GM21529 (cell line): ENCODE measurements around the gene PEX7.
"Not testable (repeated sequence)": the region's sequence is repeated elsewhere in the genome, so short reads cannot be mapped to it uniquely, and the experiment has no call there.

Experiments
- ATAC-seq: cut with Tn5 transposase; IDR thresholded peaks from one replicate; pipeline ENCODE4 v1.9.1; 2021; ENCODE audit not compliant: unreplicated experiment

PEX7 gene

DNA sequence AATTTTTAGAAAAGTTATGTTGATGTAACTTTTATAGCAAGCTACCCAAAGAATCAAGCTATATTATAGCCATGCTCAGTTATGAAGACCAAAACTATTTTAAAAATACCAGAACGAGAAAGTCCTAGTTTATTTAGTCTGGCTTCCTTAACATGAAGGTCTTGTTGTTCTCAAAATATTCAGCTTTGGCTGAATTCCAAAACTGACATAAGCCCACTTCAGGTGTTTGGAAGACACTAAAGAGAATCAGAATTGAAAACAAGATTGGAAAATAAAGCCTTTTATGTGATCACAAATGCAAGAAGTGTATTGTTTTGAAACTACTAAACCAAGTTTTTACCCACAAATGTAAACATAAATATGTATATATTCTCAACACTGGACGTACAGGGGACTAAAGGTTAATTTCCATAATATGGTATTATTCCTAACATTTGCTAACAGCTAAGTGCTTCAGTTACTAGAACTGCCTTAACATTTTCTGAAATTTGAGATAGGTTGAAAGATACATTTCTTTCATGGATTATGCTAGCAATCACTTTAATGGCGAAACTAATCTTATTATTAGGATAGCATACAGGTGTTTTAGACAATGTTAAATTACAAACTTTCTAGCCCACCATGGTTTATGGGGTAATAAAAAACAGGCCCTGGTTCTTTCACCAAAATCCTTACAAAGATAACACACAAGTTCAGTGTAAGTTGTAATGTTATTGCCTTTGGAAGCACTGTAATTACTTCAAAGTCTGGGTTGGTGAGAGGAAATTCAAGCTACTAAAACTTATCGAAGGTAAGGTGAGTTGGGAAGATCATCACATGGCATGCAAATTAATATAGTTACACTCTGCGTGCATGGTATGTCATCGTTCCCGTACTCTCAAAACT lies 31.7 kb upstream of the PEX7 start:
- no peak for ATAC-seq

DNA sequence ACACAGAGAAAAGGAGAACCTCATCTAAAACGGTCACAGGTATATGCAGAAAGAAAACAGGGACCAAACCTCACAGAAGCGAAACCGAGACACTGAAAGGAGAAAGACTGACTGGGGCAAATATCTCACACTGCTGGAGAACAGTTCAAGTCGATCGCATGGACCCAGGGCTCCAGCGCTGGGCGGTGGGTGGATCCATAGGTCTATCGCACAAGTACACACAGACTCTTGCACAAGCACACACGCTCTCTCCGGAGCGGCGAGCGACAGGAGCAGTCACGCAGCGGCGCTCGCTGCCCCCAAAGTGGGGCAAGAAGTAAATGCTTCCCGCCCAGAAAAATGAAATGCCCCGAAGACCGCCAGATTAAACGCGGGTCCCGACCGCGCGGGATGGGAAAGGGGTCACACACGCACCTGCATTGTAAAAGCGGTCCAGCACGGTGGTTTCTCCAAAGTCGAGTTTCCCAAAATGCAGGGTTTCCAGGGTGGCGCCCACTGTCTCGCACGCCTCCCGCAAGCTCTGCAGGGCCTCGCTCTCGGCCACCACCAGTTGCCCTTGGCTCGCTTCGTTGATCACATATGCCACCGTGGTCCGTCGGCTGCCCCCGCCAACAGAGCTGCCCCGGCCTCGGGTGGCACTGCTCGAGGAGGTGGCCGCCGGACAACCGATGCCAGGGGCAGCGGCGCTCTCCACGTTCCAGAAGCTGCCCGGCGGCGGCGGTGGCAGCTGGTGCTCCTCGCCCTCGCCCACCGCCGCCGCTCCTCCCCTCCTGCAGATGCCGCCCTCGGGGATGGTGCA lies 30.9 kb upstream of the PEX7 start:
- peak; percentile 46 for ATAC-seq

DNA sequence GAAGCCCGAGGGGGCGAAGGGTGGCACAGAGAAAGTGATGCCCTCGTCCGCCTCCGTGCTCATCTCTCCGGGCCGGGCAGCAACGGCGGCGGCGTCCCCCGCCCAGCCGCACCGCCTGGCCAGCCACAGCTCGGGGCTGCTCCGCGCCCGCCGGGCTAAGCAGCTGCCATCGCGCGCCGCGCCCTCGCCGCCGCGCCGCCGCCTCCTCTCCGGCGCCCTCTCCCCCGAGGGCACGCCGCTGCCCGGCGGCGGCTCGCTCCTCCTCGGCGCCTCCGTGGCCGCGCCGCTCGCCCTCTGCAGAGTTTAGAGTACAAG lies 30.3 kb upstream of the PEX7 start:
- ATAC-seq: no peak

DNA sequence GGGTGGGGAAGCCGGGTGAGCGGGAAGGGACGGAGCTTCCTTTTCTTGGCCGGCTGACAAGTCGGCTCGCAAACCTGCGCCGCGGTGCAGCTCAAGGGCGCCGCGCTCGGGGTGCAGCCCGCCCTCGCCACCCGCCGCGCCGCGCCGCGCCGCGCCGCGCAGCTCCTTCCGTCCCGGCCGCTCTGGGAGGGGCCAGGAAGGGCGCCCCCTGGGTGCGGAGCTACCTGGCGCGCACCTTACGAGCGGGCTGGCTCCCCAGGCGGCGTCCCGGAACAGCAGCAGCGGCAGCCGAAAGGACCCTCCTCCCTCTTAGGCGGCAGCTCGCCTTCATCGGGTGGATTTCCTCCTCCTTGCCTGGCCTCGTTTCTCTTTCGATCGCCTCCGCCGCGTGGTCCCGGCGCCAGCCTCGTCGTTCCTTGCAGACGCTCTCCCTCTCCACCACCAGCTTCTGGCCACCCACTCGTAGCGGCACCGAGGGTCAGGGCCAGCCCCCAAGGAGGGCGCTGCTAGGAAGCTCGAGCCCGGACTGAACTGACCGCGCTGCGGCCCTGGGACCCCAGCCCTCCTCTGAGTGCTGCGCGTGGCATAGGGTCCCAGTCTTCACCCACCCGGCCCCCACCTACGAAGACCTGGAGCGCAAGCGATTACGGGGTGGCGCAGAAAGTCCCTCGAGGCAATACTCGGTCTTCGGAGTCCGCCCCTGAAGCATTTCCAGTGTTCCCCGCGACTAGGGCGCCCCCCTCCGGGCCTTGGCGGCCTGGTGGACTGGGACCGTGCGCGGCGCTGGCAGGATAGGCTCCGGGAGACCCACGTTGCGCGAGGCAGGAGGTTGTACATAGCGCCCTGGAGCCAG lies 29.8 kb upstream of the PEX7 start, which contains the start of gene MAP3K5:
TSS of gene MAP3K5 (minus strand) at position 68 of the 853 bp plus-strand sequence. CDS start 320 bp downstream, outside the sequence.
- peak; percentile 57 for ATAC-seq

DNA sequence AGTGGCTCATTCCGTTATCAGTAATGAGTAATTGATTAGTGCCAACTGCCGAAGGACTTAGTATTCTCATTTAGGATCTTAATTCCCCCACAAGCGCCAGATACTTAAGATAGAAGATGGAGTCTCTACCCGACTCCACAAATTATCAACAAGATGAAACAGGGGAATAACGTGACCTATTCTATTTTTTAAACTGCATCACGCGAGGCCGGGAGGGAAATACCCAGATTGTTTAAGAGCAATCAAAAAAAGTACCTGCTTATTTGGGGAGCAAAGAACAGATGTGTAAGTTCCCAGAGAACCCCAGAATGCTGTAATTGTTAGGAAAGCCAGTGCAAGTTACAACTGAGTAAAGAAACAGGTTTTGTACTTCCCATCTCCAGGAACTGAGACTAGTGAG lies 29.0 kb upstream of the PEX7 start:
- no peak for ATAC-seq

DNA sequence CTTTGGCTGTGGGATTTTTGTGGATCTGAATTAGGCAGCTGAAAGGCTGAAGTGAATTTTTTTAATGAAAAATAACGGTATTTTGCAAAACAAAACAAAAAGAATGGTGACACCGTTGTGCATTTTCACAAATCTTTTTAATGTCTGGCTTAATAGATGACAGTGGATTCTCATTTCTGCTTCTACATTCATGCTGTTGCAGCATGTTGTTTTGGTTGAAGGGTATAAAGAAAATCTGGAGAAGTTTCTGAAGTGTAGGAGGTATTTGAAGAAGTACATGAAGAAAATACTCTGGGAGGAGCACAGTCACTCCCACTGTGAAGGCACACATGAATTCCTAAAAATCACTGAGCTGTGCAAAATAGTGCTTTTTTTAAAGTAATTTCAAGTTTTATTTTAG lies 27.0 kb upstream of the PEX7 start:
- ATAC-seq: no peak

DNA sequence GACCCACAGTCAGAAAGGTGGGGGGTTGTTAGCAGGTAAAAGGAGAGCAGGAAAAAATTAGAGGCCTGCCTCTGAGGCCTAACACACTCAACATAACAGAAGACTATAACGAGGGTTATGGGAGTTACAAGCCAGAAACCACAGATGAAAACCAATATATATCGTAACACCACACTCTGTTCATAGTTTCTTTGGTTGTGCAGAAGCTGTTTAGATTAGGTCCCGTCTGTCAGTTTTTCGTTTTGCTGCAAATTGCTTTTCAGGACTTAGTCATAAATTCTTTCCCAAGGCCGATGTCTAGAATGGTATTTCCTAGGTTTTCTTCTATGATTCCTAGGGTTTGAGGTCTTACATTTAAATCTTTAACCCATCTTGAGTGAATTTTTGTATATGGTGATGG lies 26.4 kb upstream of the PEX7 start:
- ATAC-seq: no peak

DNA sequence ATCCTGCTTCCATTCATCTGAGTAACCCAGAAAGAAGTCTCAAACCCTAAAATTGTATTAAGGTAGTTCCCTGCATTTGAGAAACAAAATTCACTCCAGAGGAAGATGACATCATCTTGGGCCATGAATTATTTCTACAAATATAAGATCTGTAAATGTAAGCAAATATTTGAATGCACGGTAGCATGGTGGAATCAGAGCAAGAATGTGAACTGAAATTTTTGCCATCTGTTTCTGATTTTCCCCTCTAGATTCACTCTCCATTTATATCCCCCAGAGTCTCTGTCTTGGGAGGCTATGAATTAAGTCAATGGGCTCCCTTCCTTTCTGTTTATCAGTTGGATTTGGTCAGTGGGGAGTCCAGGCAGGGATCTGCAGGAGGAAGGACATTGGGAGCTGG lies 24.3 kb upstream of the PEX7 start:
- no peak for ATAC-seq

DNA sequence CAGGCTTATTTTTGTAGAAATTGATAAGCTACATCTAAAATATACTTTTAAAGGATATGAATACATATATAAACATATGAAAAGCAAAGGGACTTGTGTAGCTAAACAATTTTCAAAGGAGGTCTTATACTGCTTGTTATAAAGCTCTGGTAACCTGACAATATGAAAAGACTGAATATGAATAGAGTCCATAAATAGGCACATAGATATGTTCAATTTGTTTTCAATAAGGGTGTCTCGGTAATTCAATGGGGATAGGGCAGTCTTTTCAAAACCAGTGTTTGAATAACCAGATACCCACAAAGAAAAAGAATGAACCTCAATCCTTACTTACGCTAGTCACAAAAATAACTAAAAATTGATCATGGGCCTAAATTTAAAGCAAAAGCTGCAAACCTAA lies 20.8 kb upstream of the PEX7 start:
- ATAC-seq: no peak

DNA sequence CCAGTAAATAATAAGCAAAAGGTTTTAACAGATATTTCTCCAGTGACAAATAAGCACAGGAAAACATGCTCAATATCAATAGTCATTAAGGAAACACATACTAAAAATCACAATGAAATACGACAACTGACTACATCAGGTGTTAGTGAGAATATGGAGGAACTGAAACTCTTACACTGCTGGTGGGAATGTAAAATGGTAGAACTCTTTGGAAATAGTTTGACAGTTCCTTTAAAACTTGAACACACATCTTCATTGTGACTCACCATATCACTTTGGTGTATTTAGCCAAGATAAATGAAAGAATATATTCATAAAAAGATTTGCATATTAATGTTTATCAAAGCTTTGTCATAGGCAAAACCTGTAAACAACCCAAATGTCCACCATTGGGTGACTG lies 18.8 kb upstream of the PEX7 start:
- no peak for ATAC-seq

DNA sequence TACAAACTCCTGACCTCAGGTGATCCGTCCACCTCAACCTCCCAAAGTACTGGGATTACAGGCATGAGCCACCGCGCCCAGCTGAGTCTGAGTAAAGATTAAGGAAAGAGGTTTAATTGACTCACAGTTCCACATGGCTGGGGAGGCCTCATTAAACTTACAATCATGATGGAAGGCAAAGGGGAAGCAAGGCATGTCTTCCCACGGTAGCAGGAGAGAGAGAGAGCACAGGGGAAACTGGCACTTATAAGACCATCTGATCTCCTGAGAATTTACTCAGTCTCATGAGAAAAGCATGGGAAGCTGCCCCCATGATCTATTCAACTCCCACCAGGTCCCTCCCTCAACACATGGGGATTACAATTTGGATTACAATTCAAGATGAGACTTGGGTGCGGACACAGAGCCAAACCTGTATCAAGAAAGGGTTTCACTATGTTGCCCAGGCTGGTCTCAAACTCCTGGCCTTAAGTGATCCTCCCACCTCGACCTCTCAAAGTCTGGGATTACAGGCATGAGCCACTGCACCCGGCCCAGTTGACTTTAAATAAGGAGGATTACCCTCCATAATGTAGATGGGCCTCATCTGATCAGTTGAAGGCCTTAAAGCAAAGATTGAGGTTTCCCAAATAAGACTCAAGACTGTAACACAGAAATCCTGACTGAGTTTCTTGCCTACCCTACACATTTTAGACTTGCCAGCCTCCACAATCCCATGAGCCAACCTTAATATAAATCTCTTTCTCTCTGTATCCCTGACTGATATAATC lies 13.1 kb upstream of the PEX7 start:
- ATAC-seq: no peak

DNA sequence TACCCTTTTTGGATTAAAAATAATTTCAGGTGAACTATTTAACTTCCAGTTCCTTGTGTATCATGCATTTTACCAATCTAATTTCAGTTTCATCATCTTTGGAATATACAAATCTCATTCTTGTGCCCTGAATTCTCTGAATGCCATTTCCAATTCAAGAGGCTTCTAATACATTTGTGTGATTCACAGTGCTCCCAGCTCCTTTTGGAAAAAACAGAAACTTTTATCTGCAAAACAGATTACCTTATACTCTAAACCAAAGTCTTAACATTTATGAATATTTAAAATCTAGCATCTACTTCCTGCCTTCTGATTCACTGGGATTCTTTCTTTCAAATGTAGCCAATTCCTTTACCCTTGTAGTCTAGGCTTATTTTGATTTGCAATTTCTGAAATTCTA lies 11.1 kb upstream of the PEX7 start:
- ATAC-seq: no peak

DNA sequence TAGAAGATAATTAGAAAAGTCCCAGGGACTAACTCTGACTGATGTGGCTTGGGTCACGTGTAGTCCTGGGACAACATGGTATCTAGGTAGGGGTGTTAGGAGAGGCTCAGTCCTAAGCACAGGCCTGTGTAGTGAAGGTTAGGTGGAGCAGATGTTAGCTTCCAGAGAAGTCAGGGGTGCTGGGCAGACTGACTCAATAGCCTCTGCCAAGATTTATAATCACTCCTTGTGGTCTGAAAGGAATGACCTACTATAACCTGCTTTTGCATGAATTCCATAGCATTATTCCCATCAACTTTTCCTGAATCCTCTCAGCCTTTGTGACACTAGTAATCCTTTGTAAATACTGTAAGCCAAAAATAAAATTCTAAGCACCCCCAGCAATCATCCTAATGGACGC lies 10.2 kb upstream of the PEX7 start:
- ATAC-seq: no peak

DNA sequence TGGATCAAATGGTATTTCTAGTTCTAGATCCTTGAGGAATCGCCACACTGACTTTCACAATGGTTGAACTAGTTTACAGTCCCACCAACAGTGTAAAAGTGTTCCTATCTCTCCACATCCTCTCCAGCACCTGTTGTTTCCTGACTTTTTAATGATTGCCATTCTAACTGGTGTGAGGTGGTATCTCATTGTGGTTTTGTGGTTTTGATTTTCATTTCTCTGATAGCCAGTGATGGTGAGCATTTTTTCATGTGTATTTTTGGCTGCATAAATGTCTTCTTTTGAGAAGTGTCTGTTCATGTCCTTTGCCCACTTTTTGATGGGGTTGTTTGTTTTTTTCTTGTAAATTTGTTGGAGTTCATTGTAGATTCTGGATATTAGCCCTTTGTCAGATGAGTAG lies 6.8 kb upstream of the PEX7 start:
- ATAC-seq: not testable (repeated sequence)

DNA sequence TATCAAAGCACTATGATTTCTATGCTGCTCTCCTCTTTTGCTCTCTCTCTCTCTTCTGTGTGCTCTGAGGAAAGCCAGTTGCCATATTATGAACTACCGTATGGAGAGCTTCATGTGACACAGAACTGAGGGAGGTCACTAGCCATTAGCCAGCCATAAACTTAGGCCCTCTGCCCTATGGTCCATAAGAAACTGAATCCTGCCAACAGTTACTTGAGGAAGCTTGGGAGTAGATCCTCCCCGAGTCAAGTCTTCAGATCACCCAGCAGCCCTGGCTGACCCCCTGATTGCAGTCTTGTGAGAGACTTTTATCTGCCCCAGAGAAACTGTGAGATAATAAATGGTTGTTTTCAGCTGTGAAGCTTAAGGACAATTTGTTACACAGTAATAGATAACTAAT lies 5.7 kb upstream of the PEX7 start:
- ATAC-seq: no peak

DNA sequence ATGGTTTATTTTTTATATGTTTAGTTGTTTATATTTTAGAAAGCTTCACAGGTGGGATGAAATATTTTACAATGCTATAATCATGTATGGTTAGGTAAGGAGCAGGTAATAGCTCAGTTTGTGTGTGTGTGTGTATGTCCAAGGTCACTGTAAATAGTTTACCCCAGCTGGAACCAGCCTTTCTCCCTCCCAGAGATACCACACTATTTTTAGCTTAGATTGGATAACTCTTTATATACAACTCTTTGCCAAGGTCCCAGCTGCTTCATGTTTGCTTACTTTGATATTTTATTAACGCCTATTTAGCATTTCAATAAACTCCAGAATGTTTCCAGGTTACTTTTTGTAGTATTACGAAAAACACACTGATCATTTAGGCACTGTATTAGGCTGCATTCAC lies 1.8 kb upstream of the PEX7 start:
- no peak for ATAC-seq

DNA sequence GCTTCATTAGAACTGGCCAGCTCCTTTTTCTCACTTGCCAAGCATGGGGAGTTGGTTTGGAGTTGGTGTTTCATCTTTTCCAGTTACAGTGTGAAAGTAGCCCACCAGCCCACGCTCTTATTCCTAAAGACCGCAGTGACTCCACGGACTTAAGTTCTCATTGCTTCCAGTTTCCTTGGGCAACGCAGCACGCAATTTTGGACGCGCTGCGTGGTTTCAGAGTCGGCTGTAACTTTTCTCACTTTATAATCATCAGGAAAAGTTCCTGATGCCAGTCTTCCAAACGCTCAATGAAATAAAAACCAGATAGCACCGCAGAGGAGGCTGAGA lies 381 bp upstream of the PEX7 start:
- peak; percentile 11 for ATAC-seq

DNA sequence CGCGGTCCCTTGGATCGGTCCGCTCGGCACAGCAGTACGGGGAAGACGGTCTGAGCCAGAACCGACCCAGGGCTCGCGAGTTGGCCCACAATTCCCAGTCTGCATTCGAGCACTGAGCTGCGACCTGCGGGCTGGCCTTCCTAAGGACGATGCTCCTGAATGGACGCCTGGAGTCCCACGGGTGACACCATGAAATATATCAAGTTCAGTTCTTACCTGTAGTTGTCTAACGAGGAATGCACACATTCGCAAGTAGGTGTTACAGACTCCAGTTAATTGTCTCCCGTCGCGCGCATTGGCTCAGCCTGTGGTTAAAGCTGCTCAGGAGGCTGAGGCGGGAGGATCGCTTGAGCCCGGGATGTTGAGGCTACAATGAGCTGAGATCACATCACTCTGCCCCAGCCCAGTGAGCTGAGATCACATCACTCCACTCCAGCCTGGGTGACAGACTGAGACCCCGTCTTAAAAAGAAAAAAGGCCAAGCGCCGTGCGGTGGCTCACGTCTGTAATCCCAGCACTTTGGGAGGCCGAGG lies 802 bp downstream of the PEX7 start:
- ATAC-seq: no peak

DNA sequence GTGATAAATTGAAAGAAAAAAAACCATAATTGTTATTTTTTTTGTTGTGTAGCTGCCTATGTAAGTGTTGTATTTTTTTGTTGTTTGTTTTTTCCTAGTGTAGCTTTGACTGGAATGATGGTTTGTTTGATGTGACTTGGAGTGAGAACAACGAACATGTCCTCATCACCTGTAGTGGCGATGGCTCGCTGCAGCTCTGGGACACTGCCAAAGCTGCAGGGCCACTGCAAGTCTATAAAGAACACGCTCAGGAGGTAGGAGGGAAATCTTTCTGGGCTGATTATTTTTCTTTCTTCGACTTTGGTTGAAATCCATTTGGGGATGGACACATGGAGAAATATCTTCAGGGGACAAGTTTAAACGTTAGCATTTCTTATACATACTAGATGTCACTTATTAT lies 3.8 kb downstream of the PEX7 start:
- no peak for ATAC-seq

DNA sequence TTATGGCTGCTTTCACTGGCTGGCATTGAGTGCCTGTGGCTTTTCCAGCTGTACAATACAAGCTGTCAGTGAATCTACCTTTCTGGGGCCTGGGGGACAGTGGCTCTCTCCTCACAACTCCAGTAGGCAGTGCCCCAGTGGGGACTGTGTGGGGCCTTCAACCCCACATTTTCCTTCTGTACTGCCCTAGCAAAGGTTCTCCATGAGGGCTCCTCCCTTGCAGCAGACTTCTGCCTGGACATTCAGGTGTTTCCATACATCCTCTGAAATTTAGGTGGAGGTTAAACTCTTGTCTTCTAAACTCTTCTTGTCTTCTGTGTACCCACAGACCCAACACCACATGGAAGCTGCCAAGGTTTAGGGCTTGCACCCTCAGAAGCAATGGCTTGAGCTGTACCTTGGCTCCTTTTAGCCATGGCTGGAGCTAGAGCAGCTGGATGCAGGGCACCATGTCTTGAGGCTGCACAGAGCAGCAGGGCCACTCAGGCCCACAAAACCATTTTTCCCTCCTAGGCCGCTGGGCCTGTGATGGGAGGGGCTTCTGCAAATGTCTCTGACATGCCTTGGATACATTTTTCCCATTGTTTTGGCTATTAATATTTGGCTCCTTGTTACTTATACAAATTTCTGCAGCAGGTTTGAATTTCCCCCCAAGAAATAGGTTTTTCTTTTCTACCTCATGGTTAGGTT lies 9.6 kb downstream of the PEX7 start:
- no peak for ATAC-seq
